Measurements from ENCODE around the gene TMEM135. TPM values are rescaled to one million over a fixed set of nuclear protein-coding genes. Genes with fewer than 3 reads are reported as not detected.
"Not testable (repeated sequence)": the region's sequence is repeated elsewhere in the genome, so short reads cannot be mapped to it uniquely, and the experiment has no call there.

The TMEM135 gene
- total RNA-seq, 4 donors from 2014 or later, result 19.0 to 38.5 (median 29.5) TPM

DNA sequence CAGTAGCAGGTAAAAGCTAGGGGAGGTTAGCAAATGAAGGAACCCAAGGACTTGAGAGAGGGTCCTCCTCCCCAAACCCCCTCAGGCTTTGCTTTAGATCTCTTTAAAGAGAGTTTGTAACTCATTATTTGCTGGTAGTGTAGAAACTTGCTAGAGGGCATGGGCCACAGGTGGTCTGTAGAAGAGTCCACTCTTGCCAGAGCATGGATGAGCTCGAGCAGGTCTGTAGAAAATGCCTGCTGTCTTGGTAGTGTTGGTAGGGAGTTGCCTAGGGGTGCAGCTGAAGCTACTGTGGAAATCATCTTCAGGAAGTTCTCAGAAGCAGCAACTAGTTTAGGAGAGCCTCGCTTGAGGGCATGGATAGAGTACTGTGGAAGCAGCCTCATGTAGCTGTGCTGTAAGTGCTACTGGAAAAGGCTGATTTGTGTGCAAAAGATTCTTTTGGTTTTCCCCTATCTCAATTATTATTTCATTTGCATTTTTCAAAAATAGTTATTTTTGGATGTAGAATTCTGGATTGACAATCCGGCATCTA, 104.3 kb downstream of the TMEM135 start:
- no peak overlapping the region for H3K4me3 ChIP-seq
- DNase-seq, result no peak
- no peaks in the 10 kb centered on the region for H3K27me3 ChIP-seq
- no peak overlapping the region for H3K27ac ChIP-seq
- H3K4me1 ChIP-seq, result no peaks in the 10 kb centered on the region
- no peaks in the 10 kb centered on the region for H3K36me3 ChIP-seq
- H3K9me3 ChIP-seq, result no peaks in the 10 kb centered on the region
- TF ChIP-seq, protein P1, sequence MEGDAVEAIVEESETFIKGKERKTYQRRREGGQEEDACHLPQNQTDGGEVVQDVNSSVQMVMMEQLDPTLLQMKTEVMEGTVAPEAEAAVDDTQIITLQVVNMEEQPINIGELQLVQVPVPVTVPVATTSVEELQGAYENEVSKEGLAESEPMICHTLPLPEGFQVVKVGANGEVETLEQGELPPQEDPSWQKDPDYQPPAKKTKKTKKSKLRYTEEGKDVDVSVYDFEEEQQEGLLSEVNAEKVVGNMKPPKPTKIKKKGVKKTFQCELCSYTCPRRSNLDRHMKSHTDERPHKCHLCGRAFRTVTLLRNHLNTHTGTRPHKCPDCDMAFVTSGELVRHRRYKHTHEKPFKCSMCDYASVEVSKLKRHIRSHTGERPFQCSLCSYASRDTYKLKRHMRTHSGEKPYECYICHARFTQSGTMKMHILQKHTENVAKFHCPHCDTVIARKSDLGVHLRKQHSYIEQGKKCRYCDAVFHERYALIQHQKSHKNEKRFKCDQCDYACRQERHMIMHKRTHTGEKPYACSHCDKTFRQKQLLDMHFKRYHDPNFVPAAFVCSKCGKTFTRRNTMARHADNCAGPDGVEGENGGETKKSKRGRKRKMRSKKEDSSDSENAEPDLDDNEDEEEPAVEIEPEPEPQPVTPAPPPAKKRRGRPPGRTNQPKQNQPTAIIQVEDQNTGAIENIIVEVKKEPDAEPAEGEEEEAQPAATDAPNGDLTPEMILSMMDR (IDR thresholded peaks at IDR 0.05), result no peak
- TF ChIP-seq POLR2A (IDR thresholded peaks at IDR 0.05), result no peak
- intact Hi-C loops (cut with DNase I; ENCODE audit: low total_unique reads), result no loop called here

DNA sequence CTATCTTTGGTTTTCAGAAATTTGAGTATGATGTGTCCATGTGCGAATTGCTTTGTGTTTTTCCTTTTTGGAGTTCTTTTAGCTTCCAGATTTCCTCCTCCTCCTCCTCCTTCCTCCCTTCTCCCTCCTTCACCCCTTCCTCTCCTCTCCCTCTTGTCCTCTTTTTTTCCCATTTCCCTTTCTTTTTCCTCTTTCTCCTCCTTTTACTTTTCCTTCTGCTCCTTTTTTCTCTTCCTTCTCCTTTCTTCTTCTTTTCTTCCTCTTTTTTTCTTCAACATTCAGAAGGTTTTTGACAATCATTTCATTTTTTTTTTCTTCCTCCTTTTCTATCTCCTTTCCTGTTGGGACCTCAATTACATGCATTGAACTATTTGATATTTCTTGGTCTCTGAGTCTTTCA, 104.9 kb downstream of the TMEM135 start:
- intact Hi-C loops (cut with DNase I; ENCODE audit: low total_unique reads), result no loop called here
- DNase-seq, result no peak
- no peaks in the 10 kb centered on the region for H3K4me1 ChIP-seq
- H3K27me3 ChIP-seq, result no peaks in the 10 kb centered on the region
- no peaks in the 10 kb centered on the region for H3K36me3 ChIP-seq
- H3K27ac ChIP-seq, result no peak overlapping the region
- TF ChIP-seq, protein P1 (IDR thresholded peaks at IDR 0.05), result no peak
- TF ChIP-seq POLR2A (IDR thresholded peaks at IDR 0.05), result no peak
- H3K9me3 ChIP-seq, result no peaks in the 10 kb centered on the region
- no peak overlapping the region for H3K4me3 ChIP-seq

DNA sequence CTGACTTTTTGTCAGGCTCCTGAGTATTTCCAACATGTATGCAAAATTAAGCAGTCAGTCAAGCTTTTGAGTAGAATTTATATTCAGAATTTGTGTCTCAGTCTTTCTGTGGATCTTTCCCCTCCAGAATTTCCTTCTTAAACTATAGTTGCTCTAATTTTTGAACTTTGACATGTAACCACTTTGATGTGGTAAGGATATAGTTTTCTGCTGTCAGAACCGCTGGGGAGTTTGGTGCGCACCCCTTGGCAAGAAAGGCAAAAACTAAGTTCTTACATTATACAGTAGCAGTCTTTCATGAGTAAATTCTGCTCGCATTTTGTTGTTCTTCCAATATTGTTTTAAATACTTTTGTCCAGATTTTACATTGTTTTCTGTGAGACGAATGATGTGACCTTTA, 105.9 kb downstream of the TMEM135 start:
- intact Hi-C loops (cut with DNase I; ENCODE audit: low total_unique reads), result no loop called here

DNA sequence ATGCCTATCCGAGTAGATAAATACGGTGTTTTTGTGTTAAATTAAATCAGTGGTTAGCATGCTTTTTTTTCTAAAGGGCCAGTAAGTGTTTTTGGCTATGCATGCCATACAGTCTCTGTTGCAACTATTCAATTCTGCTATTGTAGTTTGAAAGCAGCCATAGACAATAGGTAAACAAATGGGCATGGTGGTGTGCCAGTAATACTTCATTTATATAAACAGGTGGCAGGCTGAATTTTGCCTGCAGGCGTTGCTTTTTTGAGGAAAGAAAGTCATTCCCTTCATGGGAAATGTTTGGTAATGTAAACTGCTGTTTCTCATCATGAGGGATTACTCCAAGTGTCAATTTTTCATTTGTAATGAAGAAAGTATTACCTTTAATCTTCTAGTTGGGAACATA, 106.5 kb downstream of the TMEM135 start:
- Histone ChIP-seq H3K4me3 (no peak overlapping the region), H3K4me1 (no peaks in the 10 kb centered on the region), H3K9me3 (no peaks in the 10 kb centered on the region), H3K27ac (no peak overlapping the region), H3K27me3 (no peaks in the 10 kb centered on the region), H3K36me3 (no peaks in the 10 kb centered on the region)
- intact Hi-C loops (cut with DNase I; ENCODE audit: low total_unique reads), result no loop called here
- TF ChIP-seq, protein P1 (IDR thresholded peaks at IDR 0.05), result no peak
- TF ChIP-seq POLR2A (IDR thresholded peaks at IDR 0.05), result no peak
- DNase-seq, result no peak

More for the DNA sequence above, 105.9 kb downstream of the TMEM135 start:
- Histone ChIP-seq H3K9me3 (no peaks in the 10 kb centered on the region), H3K27ac (no peak overlapping the region), H3K36me3 (no peaks in the 10 kb centered on the region), H3K27me3 (no peaks in the 10 kb centered on the region), H3K4me1 (no peaks in the 10 kb centered on the region), H3K4me3 (no peak overlapping the region)
- no peak for TF ChIP-seq POLR2A (IDR thresholded peaks at IDR 0.05)
- TF ChIP-seq, protein P1 (IDR thresholded peaks at IDR 0.05), result no peak
- no peak for DNase-seq

DNA sequence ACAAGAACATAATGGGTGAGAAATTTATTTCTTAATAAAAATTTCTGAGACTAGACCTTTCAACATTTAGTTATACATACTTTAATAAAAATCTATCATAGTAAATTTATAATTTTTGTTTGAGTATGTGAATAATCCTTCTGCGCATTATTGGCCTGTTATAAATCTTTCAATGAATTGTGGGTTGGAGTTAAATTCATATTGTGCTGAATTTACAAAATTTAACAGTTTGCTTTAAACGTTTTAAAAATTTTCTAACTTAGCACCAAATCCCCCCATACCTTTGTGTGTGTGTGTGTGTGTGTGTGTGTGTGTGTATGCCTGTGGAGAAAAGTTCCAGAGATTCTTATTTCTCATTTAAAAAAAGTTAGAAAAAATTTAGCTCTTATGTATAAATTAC, 111.0 kb downstream of the TMEM135 start:
- Histone ChIP-seq H3K36me3 (no peaks in the 10 kb centered on the region), H3K9me3 (no peaks in the 10 kb centered on the region), H3K27me3 (no peaks in the 10 kb centered on the region), H3K27ac (no peak overlapping the region), H3K4me1 (no peaks in the 10 kb centered on the region), H3K4me3 (no peak overlapping the region)
- TF ChIP-seq, protein P1 (IDR thresholded peaks at IDR 0.05), result no peak
- TF ChIP-seq POLR2A (IDR thresholded peaks at IDR 0.05), result no peak
- intact Hi-C loops (cut with DNase I; ENCODE audit: low total_unique reads), result no loop called here
- DNase-seq, result no peak

DNA sequence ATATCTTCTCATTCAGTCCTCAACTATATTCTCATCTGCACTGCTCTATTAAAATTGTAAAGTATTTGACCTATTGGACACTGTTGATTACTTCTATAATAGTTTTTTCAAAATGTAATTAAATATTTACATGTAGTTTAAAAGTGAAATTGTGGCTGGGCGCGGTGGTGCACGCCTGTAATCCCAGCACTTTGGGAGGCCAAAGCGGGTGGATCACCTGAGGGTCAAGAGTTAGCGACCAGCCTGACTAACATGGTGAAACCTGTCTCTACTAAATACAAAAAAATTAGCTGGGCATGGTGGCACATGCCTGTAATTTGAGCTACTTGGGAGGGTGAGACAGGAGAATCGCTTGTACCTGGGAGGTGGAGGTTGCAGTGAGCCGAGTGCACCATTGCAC, 112.0 kb downstream of the TMEM135 start:
- H3K4me1 ChIP-seq; H3K27ac ChIP-seq; H3K27me3 ChIP-seq; H3K36me3 ChIP-seq; intact Hi-C loops (cut with DNase I; ENCODE audit: low total_unique reads); H3K9me3 ChIP-seq; H3K4me3 ChIP-seq; DNase-seq: not testable (repeated sequence)
